Erythroblast (primary cell): ENCODE data around the gene MRPS35.

Source experiments
- GATA1 ChIP-seq: IDR thresholded peaks from 2 replicates; pipeline ENCODE4 v1.6.1; 2011; ENCODE audit warnings: low read depth, mild to moderate bottlenecking, control low read depth, low read length, moderate library complexity
- POLR2A ChIP-seq: IDR thresholded peaks from 2 replicates; pipeline ENCODE4 v1.6.1; 2011; ENCODE audit warnings: mild to moderate bottlenecking, low read length

DNA sequence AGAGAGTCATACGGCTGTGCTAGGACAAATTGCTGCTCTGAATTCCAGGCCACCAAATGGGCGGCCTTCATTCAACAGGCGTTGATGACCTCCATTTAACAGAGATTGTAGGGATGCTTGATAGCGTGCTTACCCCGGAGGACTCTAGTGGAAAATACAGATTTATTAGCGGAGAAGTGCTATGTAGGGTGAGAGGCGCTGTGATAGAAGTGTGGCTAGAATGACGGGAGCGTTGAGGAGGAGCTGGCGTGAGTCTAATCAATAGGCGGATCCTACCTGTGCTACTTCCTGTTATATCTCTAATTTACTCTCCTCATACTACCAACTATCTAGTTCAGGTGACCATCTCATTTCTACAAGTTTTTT is 668 bp downstream of the MRPS35 start:
- TF ChIP-seq POLR2A (no peak), GATA1 (no peak)
